LNCAP (cell line): Measurements from ENCODE around the gene ATP8B1.

ENCODE experiments used
- TF ChIP-seq, protein P1 (sequence below): fragments of 450-650 bp; IDR thresholded peaks from 2 replicates; pipeline ENCODE4 v1.5.1; 2017; ENCODE audit warnings: mild to moderate bottlenecking

Gene ATP8B1

DNA sequence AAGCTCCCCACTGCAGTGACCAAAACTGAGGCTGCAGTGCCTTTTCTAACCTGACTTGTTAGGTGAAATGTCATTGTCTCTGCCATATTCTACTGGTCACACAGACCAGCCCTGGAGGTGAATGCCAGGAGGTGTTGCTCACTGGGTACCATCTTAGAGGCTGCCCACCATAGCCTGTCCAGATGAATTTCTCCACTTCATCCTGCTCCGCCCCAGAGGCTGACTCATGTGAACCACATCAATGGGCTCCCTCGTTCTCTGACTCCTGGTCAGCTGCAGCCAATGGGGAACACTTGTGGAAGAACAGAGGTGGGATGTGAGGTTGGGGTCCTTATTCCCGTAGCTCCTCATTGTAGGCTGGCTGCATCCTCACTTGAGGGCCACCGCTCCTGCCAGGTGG, 178.1 kb downstream of the ATP8B1 start:
- TF ChIP-seq, protein P1, sequence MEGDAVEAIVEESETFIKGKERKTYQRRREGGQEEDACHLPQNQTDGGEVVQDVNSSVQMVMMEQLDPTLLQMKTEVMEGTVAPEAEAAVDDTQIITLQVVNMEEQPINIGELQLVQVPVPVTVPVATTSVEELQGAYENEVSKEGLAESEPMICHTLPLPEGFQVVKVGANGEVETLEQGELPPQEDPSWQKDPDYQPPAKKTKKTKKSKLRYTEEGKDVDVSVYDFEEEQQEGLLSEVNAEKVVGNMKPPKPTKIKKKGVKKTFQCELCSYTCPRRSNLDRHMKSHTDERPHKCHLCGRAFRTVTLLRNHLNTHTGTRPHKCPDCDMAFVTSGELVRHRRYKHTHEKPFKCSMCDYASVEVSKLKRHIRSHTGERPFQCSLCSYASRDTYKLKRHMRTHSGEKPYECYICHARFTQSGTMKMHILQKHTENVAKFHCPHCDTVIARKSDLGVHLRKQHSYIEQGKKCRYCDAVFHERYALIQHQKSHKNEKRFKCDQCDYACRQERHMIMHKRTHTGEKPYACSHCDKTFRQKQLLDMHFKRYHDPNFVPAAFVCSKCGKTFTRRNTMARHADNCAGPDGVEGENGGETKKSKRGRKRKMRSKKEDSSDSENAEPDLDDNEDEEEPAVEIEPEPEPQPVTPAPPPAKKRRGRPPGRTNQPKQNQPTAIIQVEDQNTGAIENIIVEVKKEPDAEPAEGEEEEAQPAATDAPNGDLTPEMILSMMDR: no peak

DNA sequence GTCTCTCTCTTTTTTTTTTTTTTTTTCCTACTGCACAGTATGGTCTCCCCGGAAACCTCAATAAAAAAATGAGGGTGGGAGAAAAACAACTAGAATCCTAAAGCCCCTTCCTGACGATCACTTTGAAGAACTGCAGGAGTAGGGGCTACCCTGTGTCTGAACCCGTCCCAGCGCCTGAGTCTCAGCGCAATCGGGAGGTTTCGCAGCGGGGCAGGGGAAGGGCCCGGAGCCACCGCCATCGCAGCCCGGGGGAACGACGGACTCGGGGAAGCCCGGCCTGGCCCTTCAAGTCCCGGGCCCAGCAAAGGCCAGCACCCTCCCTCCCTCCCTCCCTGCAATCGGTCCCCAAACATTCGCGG, 181.9 kb downstream of the ATP8B1 start:
- TF ChIP-seq, protein P1: no peak

DNA sequence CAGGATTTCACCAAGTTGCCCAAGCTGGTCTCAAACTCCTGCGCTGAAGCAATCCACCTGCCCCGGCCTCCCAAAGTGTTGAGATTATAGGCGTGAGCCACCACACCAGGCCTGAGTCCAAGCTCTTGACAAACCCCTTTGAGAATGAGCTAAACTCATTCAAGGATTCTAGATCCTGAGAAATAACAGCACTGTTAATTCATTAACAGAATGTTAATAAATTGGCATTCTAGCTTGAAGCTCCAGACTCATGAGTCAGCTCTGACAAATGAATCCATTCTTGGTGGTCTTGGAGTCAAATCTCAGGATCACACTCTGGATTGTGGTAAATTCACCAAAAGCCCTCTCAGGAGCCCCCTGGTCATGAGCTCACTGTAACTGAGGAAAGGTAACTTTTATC, 183.2 kb downstream of the ATP8B1 start:
- TF ChIP-seq, protein P1: no peak

DNA sequence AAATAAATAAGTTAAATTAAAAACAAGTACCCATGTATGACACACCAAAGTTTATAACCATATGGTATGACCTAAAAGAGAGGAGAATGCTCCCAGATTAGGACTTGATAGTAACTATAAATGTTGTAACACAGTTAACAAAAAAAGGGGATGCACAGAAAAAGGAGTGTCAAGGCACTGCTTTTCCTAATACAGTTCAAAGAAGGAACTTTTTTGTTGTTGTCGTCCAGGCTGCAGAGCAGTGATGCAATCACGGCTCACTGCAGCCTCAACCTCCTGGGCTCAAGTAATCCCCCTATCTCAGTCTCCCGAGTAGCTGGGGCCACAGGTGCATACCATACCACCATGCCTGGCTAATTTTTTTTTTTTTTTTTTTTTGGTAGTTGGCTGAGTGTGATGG, 184.2 kb downstream of the ATP8B1 start:
- TF ChIP-seq, protein P1: no peak

DNA sequence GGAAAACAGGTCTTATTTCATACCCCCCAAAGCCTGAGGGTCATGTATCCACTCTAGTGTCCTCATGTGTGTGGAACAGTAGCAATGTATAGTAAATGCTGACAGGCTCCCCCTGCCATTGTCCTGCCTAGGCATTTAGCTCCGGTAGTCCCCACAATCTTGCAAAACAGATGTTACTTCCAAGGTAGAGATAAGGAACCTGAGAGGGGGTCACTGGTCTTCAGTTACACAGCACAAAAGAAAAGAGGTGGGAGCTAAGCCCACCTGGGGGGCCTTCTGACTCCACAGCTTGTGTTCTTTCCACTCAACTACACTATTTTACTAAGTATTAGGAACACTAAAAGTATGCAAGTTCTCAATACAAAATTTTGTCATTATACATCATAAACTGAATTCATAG, 199.2 kb downstream of the ATP8B1 start:
- TF ChIP-seq, protein P1: no peak
